Neural cell (in vitro differentiated cells): ENCODE data around the gene CCDC149.

ENCODE experiments used
- CTCF ChIP-seq: fragments of 450-650 bp; IDR thresholded peaks from 2 replicates; pipeline ENCODE4 v1.5.1; 2014; ENCODE audit warnings: antibody characterized with exemption, mild to moderate bottlenecking, moderate library complexity; ENCODE audit not compliant: poor library complexity, severe bottlenecking
- POLR2AphosphoS5 ChIP-seq: IDR thresholded peaks from 2 replicates; pipeline ENCODE4 v1.6.1; 2012

- no peak for TF ChIP-seq POLR2AphosphoS5
- no peak for TF ChIP-seq CTCF
Measured at GRCh38 chr4:24772952-24773351, 139.9 kb downstream of the CCDC149 start.
